Large intestine (tissue), 3 donors: ENCODE results near the gene SCG3. TPM values are rescaled to one million over a fixed set of nuclear protein-coding genes. Genes with fewer than 3 reads are reported as not detected.

Experiments
- DNase-seq, 2 donors: peaks; one replicate each; pipeline versions ENCODE4 v3.0.0 to v3.0.0-alpha.2; 2013
- H3K27ac ChIP-seq: one replicate; pipeline ENCODE4 v1.5.1; 2013; ENCODE audit warnings: low read length
- H3K27me3 ChIP-seq: 2 replicates; pipeline ENCODE4 v1.6.1; 2013; ENCODE audit warnings: low read length; ENCODE audit not compliant: control insufficient read depth, insufficient read depth
- H3K36me3 ChIP-seq: 2 replicates; pipeline ENCODE4 v1.6.1; 2013; ENCODE audit warnings: low read length; ENCODE audit not compliant: control insufficient read depth, insufficient read depth
- H3K4me1 ChIP-seq: one replicate; pipeline ENCODE4 v1.6.1; 2013; ENCODE audit warnings: low read length; ENCODE audit not compliant: control insufficient read depth, insufficient read depth
- H3K4me3 ChIP-seq: one replicate; pipeline ENCODE4 v1.5.1; 2013; ENCODE audit warnings: low read length
- H3K9me3 ChIP-seq: one replicate; pipeline ENCODE4 v1.6.1; 2013; ENCODE audit warnings: mild to moderate bottlenecking, low read depth, low read length, moderate library complexity; ENCODE audit not compliant: control insufficient read depth
- WGBS: methylation state at CpG from one replicate; pipeline ENCODE4 v1.1.5; 2013; ENCODE audit warnings: low lambda C conversion rate; ENCODE audit not compliant: insufficient coverage; 5-methylcytosine and 5-hydroxymethylcytosine counted together
- polyA plus RNA-seq: library from polyadenylated mRNA; unstranded; fragments of 120-200 nt; gene quantifications from one replicate; pipeline ENCODE4 v1.2.1, GENCODE V29; 2013

The SCG3 gene
- polyA plus RNA-seq, 1 donor: 10.0 TPM

DNA sequence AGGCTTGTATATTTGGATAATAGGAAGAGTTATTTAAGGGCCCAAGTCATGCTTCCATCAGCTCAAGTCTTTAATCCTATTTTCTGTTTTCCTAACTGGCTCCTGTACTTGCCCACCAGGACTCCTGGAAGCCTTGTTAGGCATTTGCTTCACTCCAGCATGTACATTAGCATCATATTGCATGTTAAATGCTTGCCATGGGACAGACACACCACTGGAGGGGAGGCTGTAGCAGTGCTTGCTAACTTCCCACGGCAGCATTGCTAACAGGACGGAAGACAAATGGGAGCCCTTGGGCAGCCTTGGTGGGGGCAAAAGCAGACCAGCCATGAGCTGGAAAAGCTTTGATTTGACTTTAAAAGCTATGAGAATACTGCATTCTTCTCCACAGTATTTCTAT lies 76.1 kb downstream of the SCG3 start:
- no CpG with 5 or more reads among the region's 2 CpGs for WGBS
- Histone ChIP-seq H3K4me1 (peaks cover 3% of the 10 kb centered on the region), H3K36me3 (no peaks in the 10 kb centered on the region), H3K27ac (no peak overlapping the region), H3K4me3 (no peak overlapping the region), H3K9me3 (no peaks in the 10 kb centered on the region), H3K27me3 (peaks cover 4% of the 10 kb centered on the region)
- DNase-seq: no peak

DNA sequence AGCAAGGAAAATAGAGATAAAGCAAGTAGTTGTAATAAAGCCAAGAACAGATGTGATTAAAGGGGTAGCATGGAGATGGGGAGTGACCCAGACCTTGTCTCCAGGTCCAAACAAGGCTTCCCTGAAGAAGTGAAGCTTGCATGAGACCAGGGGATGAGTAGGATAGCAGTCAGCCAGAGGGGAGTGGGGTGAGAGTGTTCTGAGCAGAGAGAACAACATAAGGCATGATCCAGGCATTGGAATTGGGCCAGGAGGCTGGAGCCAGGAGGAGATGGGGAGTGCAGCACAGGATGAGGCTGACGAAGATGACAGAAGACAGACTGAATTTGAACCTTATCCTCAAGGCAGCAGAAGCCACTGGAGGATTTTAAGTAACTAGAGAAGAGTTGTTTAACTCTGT lies 77.3 kb downstream of the SCG3 start:
- peak; percentile 22 to 29 for DNase-seq
- H3K36me3 ChIP-seq: no peaks in the 10 kb centered on the region
- peaks cover 3% of the 10 kb centered on the region for H3K4me1 ChIP-seq
- H3K27me3 ChIP-seq: no peaks in the 10 kb centered on the region
- H3K4me3 ChIP-seq: no peak overlapping the region
- no CpG with 5 or more reads among the region's 1 CpG for WGBS
- no peak overlapping the region for H3K27ac ChIP-seq
- no peaks in the 10 kb centered on the region for H3K9me3 ChIP-seq

DNA sequence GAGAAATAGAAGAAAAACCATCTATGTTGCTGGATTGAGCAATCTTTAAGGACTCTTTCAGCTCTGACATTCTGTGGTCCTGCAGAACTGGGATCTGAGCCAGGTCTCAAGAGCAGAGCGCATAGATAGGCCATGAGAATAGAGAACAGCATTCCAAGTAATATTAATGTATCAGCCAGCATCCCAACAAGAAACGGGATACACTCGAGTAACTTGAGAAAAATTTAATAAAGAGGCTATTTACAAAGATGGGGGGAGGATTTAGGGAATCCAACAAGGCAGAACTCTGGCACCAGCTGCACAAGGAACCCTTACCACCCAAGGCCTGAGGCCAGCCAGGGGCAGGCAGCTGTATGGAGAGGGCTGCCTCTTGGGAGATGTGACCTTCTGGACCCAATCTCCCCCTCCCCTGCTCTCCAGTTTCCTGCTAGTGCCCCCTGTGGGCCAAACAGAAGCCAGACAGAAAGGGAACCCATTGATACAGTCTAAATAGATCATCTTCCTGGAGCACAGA lies 78.3 kb downstream of the SCG3 start:
- Histone ChIP-seq H3K27ac (no peak overlapping the region), H3K4me1 (peaks cover 3% of the 10 kb centered on the region), H3K36me3 (no peaks in the 10 kb centered on the region), H3K4me3 (no peak overlapping the region), H3K9me3 (no peaks in the 10 kb centered on the region), H3K27me3 (no peaks in the 10 kb centered on the region)
- WGBS: no CpG with 5 or more reads among the region's 3 CpGs
- peak; percentile 43 to 46 for DNase-seq

DNA sequence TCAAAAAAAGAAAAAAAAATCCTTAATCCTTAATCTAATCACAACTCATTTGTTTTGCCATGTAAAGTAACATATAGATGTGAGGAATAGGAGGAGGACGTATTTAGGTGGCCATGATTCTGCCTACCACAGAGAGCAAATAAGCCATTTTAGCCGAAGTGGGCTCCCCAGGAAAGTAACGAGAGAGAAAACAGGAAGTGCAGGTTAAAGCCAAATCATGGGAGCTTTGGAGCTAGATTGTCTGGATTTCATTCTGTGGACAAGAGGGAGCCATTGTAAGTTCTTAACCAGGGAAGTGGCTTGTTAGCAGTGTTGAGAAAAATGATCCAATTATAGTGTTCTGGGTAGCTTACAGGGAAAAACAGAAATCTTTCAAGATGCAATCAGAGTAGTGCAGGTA lies 79.5 kb downstream of the SCG3 start:
- Histone ChIP-seq H3K9me3 (no peaks in the 10 kb centered on the region), H3K27me3 (no peaks in the 10 kb centered on the region), H3K27ac (no peak overlapping the region), H3K36me3 (no peaks in the 10 kb centered on the region), H3K4me1 (peaks cover 3% of the 10 kb centered on the region), H3K4me3 (no peak overlapping the region)
- no peak for DNase-seq
- no CpG with 5 or more reads among the region's 3 CpGs for WGBS

DNA sequence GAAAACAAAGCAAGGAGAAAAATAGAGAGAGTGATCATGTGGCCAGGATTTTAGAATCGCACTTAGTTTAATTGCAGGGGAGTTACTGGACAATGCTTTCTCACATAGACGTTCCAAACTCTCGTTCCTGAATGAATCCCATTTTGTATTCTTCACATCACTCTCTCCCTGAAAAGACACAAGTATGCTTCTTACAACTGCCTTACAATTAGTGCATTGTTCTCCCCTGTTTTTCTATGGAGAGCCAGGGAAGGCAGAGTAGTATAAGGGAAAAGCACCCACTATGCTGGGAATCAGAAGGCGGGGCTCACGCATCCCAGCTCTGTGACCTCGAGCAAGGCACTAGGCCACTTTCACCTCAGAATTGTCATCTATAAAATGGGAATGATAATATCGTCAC lies 84.4 kb downstream of the SCG3 start:
- Histone ChIP-seq H3K36me3 (peaks cover 5% of the 10 kb centered on the region), H3K4me1 (no peaks in the 10 kb centered on the region), H3K9me3 (no peaks in the 10 kb centered on the region), H3K27me3 (no peaks in the 10 kb centered on the region), H3K4me3 (no peak overlapping the region), H3K27ac (no peak overlapping the region)
- no peak for DNase-seq
- 100% methylated on average over 1 of the region's 7 CpGs for WGBS

DNA sequence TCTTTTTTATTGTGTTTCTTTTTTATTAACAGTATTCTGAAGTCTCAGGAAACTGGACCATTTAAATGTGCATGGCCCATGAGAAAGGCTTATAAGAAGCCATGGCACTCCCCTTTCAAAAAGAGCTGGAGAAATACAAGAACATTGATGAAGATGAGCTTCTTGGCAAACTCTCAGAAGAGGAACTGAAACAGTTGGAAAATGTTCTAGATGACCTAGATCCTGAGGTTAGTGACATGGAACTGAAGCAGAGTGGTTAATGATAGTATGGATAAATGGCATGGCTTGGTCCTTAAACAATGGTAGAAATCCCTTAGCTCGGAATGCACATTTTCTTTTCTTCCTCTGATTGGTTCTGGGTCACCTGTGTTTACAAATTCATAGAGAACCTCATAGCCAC lies 85.0 kb downstream of the SCG3 start:
- no peak for DNase-seq
- WGBS: no CpG with 5 or more reads among the region's 1 CpG
- H3K27ac ChIP-seq: no peak overlapping the region

DNA sequence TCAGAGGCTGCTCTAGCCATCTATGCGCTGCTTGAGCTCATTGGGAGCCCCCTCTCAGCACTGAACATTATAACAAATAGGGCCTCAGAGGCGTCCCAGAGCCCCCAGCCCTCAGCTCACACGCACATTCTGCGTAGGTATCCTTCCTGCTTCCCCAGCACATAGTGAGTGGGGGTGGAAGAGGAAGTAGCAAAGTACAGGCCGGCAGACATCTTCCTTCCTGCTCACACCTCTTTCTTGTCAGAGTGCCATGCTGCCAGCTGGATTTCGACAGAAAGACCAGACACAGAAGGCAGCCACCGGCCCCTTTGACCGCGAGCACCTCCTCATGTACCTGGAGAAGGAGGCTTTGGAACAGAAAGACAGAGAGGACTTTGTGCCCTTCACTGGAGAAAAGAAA lies 86.7 kb downstream of the SCG3 start:
- no CpG with 5 or more reads among the region's 9 CpGs for WGBS
- peaks cover 8% of the 10 kb centered on the region for H3K36me3 ChIP-seq
- H3K4me1 ChIP-seq: no peaks in the 10 kb centered on the region
- H3K27ac ChIP-seq: no peak overlapping the region
- no peaks in the 10 kb centered on the region for H3K9me3 ChIP-seq
- H3K4me3 ChIP-seq: no peak overlapping the region
- H3K27me3 ChIP-seq: no peaks in the 10 kb centered on the region
- DNase-seq: no peak

More for the DNA sequence above, 85.0 kb downstream of the SCG3 start:
- Histone ChIP-seq H3K36me3 (peaks cover 5% of the 10 kb centered on the region), H3K27me3 (no peaks in the 10 kb centered on the region), H3K4me3 (no peak overlapping the region), H3K9me3 (no peaks in the 10 kb centered on the region), H3K4me1 (no peaks in the 10 kb centered on the region)

Other genes starting within 250 kb of the SCG3 start
- gene DMXL2, start 58.7 kb upstream of the SCG3 start, polyA plus RNA-seq: 66.9 TPM
- 14.0 TPM for gene LYSMD2, start 56.2 kb downstream of the SCG3 start, polyA plus RNA-seq
- gene TMOD2, start 70.1 kb downstream of the SCG3 start, polyA plus RNA-seq: 12.4 TPM
- gene TMOD3, start 148.2 kb downstream of the SCG3 start, polyA plus RNA-seq: 44.0 TPM